Endodermal cell (in vitro differentiated cells): ENCODE results near the gene MAD2L2. TPM values are rescaled to one million over a fixed set of nuclear protein-coding genes. Genes with fewer than 3 reads are reported as not detected.
A peak's percentile ranks its signal among the peaks of the same experiment; 100 is the strongest.

ENCODE experiments used
- DNase-seq: peaks from one replicate; pipeline ENCODE4 v3.0.0-alpha.2; 2017
- H3K27ac ChIP-seq: 2 replicates; pipeline ENCODE4 v1.5.1; 2013; ENCODE audit warnings: mild to moderate bottlenecking, low read depth, low read length, moderate library complexity
- H3K27me3 ChIP-seq: 2 replicates; pipeline ENCODE4 v1.6.1; 2013; ENCODE audit warnings: mild to moderate bottlenecking, low read length, moderate library complexity; ENCODE audit not compliant: insufficient read depth, control insufficient read depth, poor library complexity, severe bottlenecking
- H3K36me3 ChIP-seq: 2 replicates; pipeline ENCODE4 v1.7.0; 2013; ENCODE audit warnings: mild to moderate bottlenecking, low read length, moderate library complexity; ENCODE audit not compliant: control insufficient read depth, insufficient read depth
- H3K4me1 ChIP-seq: one replicate; pipeline ENCODE4 v1.7.0; 2013; ENCODE audit warnings: low read length; ENCODE audit not compliant: control insufficient read depth, insufficient read depth
- H3K4me3 ChIP-seq: 2 replicates; pipeline ENCODE4 v1.5.1; 2013; ENCODE audit warnings: mild to moderate bottlenecking, low read length, moderate library complexity
- H3K9ac ChIP-seq: 2 replicates; pipeline ENCODE4 v1.6.1; 2013; ENCODE audit warnings: mild to moderate bottlenecking, low read length, moderate library complexity; ENCODE audit not compliant: poor library complexity, severe bottlenecking; ENCODE audit errors: extremely low read depth
- H3K9me3 ChIP-seq: 2 replicates; pipeline ENCODE4 v1.6.1; 2013; ENCODE audit warnings: mild to moderate bottlenecking, low read length, moderate library complexity; ENCODE audit not compliant: control insufficient read depth
- H3K27ac Mint-ChIP-seq: 2 replicates; pipeline ENCODE4 v1.8.0; 2020; ENCODE audit warnings: mixed read lengths
- H3K27me3 Mint-ChIP-seq: 2 replicates; pipeline ENCODE4 v1.8.0; 2021; ENCODE audit warnings: mild to moderate bottlenecking, mixed read lengths; ENCODE audit not compliant: insufficient read depth
- H3K36me3 Mint-ChIP-seq: 2 replicates; pipeline ENCODE4 v1.8.0; 2020; ENCODE audit warnings: low read depth, mixed read lengths
- H3K4me1 Mint-ChIP-seq: 2 replicates; pipeline ENCODE4 v1.8.0; 2020; ENCODE audit warnings: mixed read lengths
- H3K4me3 Mint-ChIP-seq: 2 replicates; pipeline ENCODE4 v1.8.0; 2020; ENCODE audit warnings: mild to moderate bottlenecking, moderate library complexity, mixed read lengths
- H3K9me3 Mint-ChIP-seq: 2 replicates; pipeline ENCODE4 v1.8.0; 2020; ENCODE audit warnings: mild to moderate bottlenecking, mixed read lengths
- WGBS, 2 experiments: methylation state at CpG; one replicate each; pipeline versions ENCODE4 v1.1.5 to v1.1.7; 2013; ENCODE audit warnings: missing lambda C conversion rate in 2 of 2, mixed read lengths in 1 of 2; ENCODE audit not compliant: insufficient coverage in 1 of 2, insufficient read length in 1 of 2; 5-methylcytosine and 5-hydroxymethylcytosine counted together
- total RNA-seq, 2 donors: library from RNA; stranded (reverse); fragmentation: NEBNext Ultra II Directional in 1 of 2; extraction: Animal tissue kit (Norgen Biotek cat#: 25700) in 1 of 2; gene quantifications; 2 replicates in 1 of 2; 3 replicates in 1 of 2; pipeline ENCODE4 v1.2.1, GENCODE V29; 2021
- TF ChIP-seq, protein P1 (sequence below): fragments of 200-600 bp; sonication (generic); conservative IDR thresholded peaks from 2 replicates; pipeline ENCODE4 v1.5.0; 2021; ENCODE audit warnings: antibody characterized with exemption, mild to moderate bottlenecking

The MAD2L2 gene
- total RNA-seq, 2 donors from 2014 or later: 128 to 132 TPM

DNA sequence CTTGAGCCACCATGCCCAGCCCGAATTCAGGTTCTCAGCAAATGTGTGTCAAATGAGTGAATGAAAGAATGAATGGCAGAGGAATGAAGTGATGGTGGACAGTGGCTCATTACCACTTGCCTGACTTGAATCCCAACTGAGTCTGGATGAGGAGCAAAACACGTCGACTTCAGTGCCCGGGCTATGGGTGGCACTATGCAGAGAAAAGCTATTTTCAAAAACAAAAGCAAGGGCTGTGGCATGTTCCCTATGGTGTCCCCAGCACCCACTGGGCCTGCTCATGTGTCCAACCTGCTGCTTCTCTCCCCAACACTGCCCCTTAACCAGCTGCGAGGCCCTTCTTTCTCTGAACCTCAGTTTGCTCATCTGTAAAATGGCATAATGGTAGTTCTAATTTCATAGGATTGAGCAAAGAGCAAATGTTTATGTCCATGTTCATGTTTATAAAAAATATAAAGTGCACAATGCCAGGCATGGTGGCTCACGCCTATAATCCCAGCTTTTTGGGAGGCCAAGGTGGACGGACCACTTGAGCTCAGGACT, 4.3 kb upstream of the MAD2L2 start:
- WGBS, 2 experiments: 91 to 97% methylated on average over 5 to 7 of the region's 7 CpGs
- Histone ChIP-seq H3K4me3 (no peak overlapping the region), H3K36me3 (no peaks in the 10 kb centered on the region), H3K9ac (no peak overlapping the region), H3K4me1 (no peaks in the 10 kb centered on the region), H3K9me3 (no peaks in the 10 kb centered on the region), H3K27me3 (peaks cover 8% of the 10 kb centered on the region), H3K27ac (no peak overlapping the region)
- TF ChIP-seq, protein P1, sequence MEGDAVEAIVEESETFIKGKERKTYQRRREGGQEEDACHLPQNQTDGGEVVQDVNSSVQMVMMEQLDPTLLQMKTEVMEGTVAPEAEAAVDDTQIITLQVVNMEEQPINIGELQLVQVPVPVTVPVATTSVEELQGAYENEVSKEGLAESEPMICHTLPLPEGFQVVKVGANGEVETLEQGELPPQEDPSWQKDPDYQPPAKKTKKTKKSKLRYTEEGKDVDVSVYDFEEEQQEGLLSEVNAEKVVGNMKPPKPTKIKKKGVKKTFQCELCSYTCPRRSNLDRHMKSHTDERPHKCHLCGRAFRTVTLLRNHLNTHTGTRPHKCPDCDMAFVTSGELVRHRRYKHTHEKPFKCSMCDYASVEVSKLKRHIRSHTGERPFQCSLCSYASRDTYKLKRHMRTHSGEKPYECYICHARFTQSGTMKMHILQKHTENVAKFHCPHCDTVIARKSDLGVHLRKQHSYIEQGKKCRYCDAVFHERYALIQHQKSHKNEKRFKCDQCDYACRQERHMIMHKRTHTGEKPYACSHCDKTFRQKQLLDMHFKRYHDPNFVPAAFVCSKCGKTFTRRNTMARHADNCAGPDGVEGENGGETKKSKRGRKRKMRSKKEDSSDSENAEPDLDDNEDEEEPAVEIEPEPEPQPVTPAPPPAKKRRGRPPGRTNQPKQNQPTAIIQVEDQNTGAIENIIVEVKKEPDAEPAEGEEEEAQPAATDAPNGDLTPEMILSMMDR: peak; percentile 44
- Mint-ChIP-seq H3K9me3 (no peaks in the 10 kb centered on the region), H3K36me3 (peaks cover 2% of the 10 kb centered on the region), H3K27ac (no peak overlapping the region), H3K4me3 (no peak overlapping the region), H3K27me3 (no peaks in the 10 kb centered on the region), H3K4me1 (peaks cover 19% of the 10 kb centered on the region)
- no peak for DNase-seq

DNA sequence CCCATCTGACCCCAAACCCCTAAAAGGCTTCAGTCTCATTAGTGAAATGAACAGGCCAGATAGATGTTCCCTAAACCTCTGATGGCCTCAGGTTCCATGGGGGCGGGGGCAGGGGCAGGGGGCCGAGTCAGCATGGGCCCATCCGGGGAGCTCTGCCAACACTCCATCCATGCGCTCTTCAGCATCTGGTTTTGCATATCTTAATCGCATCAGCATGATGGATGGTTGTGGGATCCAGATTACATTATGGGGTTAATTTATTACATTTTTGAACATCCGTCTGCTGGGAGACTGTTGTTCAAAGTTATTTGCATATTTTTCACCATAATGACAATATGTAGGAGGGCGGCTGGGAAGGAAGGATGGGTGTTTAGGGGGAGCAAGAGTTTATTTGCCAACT, 3.1 kb upstream of the MAD2L2 start:
- no peaks in the 10 kb centered on the region for H3K9me3 Mint-ChIP-seq
- Histone ChIP-seq H3K27me3 (no peaks in the 10 kb centered on the region), H3K9ac (no peak overlapping the region), H3K27ac (no peak overlapping the region), H3K4me3 (no peak overlapping the region), H3K36me3 (no peaks in the 10 kb centered on the region), H3K4me1 (no peaks in the 10 kb centered on the region), H3K9me3 (no peaks in the 10 kb centered on the region)
- H3K27ac Mint-ChIP-seq: peak overlapping the region; percentile 72
- peaks cover 12% of the 10 kb centered on the region for H3K4me1 Mint-ChIP-seq
- H3K27me3 Mint-ChIP-seq: no peaks in the 10 kb centered on the region
- TF ChIP-seq, protein P1: no peak
- H3K4me3 Mint-ChIP-seq: peak overlapping the region; percentile 18
- 77 to 89% methylated on average over 3 to 7 of the region's 7 CpGs for WGBS, 2 experiments
- peak; percentile 56 for DNase-seq
- H3K36me3 Mint-ChIP-seq: peaks cover 6% of the 10 kb centered on the region

DNA sequence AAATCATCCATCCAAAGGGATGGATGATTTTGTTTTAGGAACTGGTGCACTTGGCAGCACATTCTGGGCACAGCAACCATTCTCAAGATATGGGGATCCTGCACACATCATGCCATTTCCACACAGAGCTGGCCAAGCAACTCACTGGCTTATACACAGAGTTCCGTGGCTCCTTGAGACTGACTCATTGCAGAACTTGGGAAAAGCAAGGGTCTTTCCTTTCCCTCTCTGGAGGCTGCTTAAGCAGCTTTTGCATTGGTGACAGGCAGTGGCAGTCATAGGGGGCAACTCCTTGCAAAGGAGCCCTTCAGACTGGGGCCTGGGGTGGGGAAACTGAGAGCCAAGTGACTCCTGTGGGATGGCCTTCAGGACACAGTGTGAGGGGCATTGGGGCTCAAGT, 1.9 kb upstream of the MAD2L2 start:
- 25 to 37% methylated on average over 1 of the region's 1 CpG for WGBS, 2 experiments
- Mint-ChIP-seq H3K4me3 (peak overlapping the region; percentile 77), H3K4me1 (peaks cover 13% of the 10 kb centered on the region), H3K36me3 (peaks cover 10% of the 10 kb centered on the region), H3K27ac (no peak overlapping the region), H3K27me3 (no peaks in the 10 kb centered on the region), H3K9me3 (no peaks in the 10 kb centered on the region)
- TF ChIP-seq, protein P1: no peak
- no peaks in the 10 kb centered on the region for H3K27me3 ChIP-seq
- DNase-seq: peak; percentile 74
- no peaks in the 10 kb centered on the region for H3K4me1 ChIP-seq
- no peak overlapping the region for H3K9ac ChIP-seq
- H3K9me3 ChIP-seq: no peaks in the 10 kb centered on the region
- H3K27ac ChIP-seq: peak overlapping the region; percentile 64
- no peak overlapping the region for H3K4me3 ChIP-seq
- H3K36me3 ChIP-seq: no peaks in the 10 kb centered on the region
